Skeletal muscle satellite cell (primary cell): Measurements from ENCODE around the gene MAB21L4.

Experiments
- H3K27me3 ChIP-seq: 2 replicates; pipeline ENCODE4 v1.7.0; 2013; ENCODE audit warnings: low read length; ENCODE audit not compliant: control insufficient read depth, insufficient read depth
- H3K36me3 ChIP-seq: 2 replicates; pipeline ENCODE4 v1.7.0; 2013; ENCODE audit warnings: mild to moderate bottlenecking, control low read depth, low read length; ENCODE audit not compliant: insufficient read depth
- H3K4me1 ChIP-seq: 2 replicates; pipeline ENCODE4 v1.7.0; 2013; ENCODE audit warnings: low read length; ENCODE audit not compliant: control insufficient read depth, insufficient read depth
- H3K4me2 ChIP-seq: 2 replicates; pipeline ENCODE4 v1.7.0; 2013; ENCODE audit warnings: mild to moderate bottlenecking, low read length
- H3K4me3 ChIP-seq: 2 replicates; pipeline ENCODE4 v1.7.0; 2013; ENCODE audit warnings: low read length
- H3K9ac ChIP-seq: 2 replicates; pipeline ENCODE4 v1.7.0; 2013; ENCODE audit warnings: mild to moderate bottlenecking, low read depth, low read length, moderate library complexity
- H3K9me3 ChIP-seq: replicated peaks from 2 replicates; pipeline ENCODE4 v1.7.0; 2013; ENCODE audit warnings: mild to moderate bottlenecking, control low read depth, low read length

Gene MAB21L4

DNA sequence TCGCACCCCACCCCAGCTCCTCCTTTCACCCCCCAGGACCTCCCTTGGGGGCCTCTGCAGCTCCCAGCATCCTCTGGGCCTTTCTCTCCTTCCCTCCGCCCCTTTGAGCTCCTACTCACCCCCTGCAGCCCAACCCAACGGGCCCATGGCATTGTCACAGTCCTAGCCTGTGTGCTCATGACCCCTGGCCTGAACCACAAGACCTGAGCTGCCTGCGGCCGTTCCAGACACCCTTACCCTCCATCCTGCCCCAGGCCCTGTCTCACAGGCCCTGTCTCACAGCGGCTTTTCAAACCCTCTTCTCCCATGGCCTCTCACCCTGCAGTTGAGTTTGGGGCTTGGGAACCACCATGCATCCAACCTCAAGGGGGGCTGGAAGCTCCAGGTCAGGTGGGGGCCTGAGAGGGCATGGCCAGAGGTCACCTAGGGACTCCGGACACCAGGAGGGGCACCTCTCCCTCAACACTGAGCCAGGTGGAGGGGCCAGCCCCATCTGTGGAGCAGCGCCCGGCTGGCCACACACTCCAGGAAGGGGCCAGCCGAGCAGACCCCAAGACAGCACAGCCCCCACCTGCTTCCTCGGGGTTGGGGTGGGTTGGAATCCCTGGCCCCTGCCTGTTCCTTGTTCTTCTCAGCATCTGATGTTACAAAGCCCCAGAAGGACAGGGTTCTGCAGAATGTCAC lies 6.9 kb downstream of the MAB21L4 start:
- Histone ChIP-seq H3K4me2 (no peak overlapping the region), H3K27me3 (peaks cover 22% of the 10 kb centered on the region), H3K4me1 (peaks cover 11% of the 10 kb centered on the region), H3K9ac (no peak overlapping the region), H3K4me3 (no peak overlapping the region), H3K36me3 (no peaks in the 10 kb centered on the region), H3K9me3 (no peaks in the 10 kb centered on the region)

GRCh38 chr2:240888130-240888889 lies 7.6 kb downstream of the MAB21L4 start:
- no peak overlapping the region for H3K9ac ChIP-seq
- H3K4me3 ChIP-seq: no peak overlapping the region
- no peaks in the 10 kb centered on the region for H3K9me3 ChIP-seq
- peaks cover 4% of the 10 kb centered on the region for H3K4me1 ChIP-seq
- no peaks in the 10 kb centered on the region for H3K36me3 ChIP-seq
- H3K27me3 ChIP-seq: peaks cover 22% of the 10 kb centered on the region
- H3K4me2 ChIP-seq: no peak overlapping the region

DNA sequence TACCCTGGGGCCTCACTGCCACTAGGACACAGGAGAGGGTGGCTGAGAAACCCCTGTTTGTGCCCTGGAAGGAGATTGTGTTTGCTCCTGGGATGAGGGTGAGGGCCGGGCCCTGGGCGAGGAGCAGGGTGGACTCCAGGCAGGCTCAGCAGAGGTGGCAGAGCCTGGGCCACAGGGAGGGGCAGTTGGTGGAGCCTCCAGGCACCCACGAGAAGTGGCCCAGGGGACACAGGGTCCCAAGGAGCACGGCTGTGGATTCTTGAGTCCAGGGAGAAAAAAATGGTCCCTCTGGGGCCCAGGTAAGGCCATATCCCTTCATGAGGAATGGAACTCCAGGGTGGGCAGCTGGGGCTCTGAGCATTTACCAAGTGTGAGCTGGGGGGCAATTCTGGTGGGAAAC lies 8.3 kb downstream of the MAB21L4 start:
- H3K4me2 ChIP-seq: no peak overlapping the region

GRCh38 chr2:240886678-240887609 lies 9.0 kb downstream of the MAB21L4 start:
- no peaks in the 10 kb centered on the region for H3K9me3 ChIP-seq
- no peaks in the 10 kb centered on the region for H3K4me1 ChIP-seq
- no peak overlapping the region for H3K9ac ChIP-seq
- H3K4me3 ChIP-seq: no peak overlapping the region
- no peak overlapping the region for H3K4me2 ChIP-seq
- H3K36me3 ChIP-seq: no peaks in the 10 kb centered on the region
- peaks cover 19% of the 10 kb centered on the region for H3K27me3 ChIP-seq

More for the DNA sequence above, 8.3 kb downstream of the MAB21L4 start:
- Histone ChIP-seq H3K36me3 (no peaks in the 10 kb centered on the region), H3K4me3 (no peak overlapping the region), H3K4me1 (no peaks in the 10 kb centered on the region), H3K9me3 (no peaks in the 10 kb centered on the region), H3K27me3 (peaks cover 21% of the 10 kb centered on the region), H3K9ac (no peak overlapping the region)

DNA sequence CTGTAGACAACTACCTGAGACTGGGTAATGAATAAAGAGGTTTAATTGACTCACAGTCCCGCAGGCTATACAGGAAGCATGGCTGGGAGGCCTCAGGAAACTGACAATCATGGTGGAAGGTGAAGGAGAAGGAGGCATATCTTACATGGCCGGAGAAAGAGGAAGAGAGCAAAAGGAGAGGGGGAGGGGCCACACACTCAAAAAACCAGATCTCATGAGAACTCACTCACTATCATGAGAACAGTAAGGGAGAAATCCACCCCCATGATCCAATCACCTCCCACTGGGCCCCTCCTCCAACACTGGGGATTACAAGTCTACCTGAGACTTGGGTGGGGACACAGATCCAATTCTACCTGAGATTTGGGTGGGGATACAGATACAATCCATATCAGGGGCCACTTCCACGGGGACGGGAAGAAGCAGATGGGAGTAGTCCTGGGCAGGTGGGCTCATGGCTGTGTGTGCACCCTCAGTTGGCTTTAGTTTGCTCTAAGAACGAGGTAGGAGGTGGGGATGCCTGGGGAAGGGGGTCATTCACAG lies 9.9 kb downstream of the MAB21L4 start:
- Histone ChIP-seq H3K27me3 (peaks cover 17% of the 10 kb centered on the region), H3K4me3 (no peak overlapping the region), H3K4me2 (no peak overlapping the region), H3K9me3 (no peaks in the 10 kb centered on the region), H3K36me3 (no peaks in the 10 kb centered on the region), H3K4me1 (no peaks in the 10 kb centered on the region), H3K9ac (no peak overlapping the region)

- no peak overlapping the region for H3K4me3 ChIP-seq
- no peak overlapping the region for H3K9ac ChIP-seq
- no peaks in the 10 kb centered on the region for H3K36me3 ChIP-seq
- no peak overlapping the region for H3K4me2 ChIP-seq
- H3K4me1 ChIP-seq: no peaks in the 10 kb centered on the region
- no peaks in the 10 kb centered on the region for H3K9me3 ChIP-seq
- peaks cover 19% of the 10 kb centered on the region for H3K27me3 ChIP-seq
Observed at GRCh38 chr2:240885566-240885965, 10.4 kb downstream of the MAB21L4 start.

GRCh38 chr2:240884745-240885144 lies 11.2 kb downstream of the MAB21L4 start:
- H3K4me1 ChIP-seq: no peaks in the 10 kb centered on the region
- no peaks in the 10 kb centered on the region for H3K9me3 ChIP-seq
- no peak overlapping the region for H3K4me2 ChIP-seq
- no peaks in the 10 kb centered on the region for H3K36me3 ChIP-seq
- H3K4me3 ChIP-seq: no peak overlapping the region
- H3K27me3 ChIP-seq: peaks cover 23% of the 10 kb centered on the region
- H3K9ac ChIP-seq: no peak overlapping the region

- Histone ChIP-seq H3K4me1 (no peaks in the 10 kb centered on the region), H3K9me3 (no peaks in the 10 kb centered on the region), H3K4me3 (no peak overlapping the region), H3K4me2 (no peak overlapping the region), H3K36me3 (no peaks in the 10 kb centered on the region), H3K9ac (no peak overlapping the region), H3K27me3 (peaks cover 25% of the 10 kb centered on the region)
Observed at GRCh38 chr2:240884221-240884620, 11.7 kb downstream of the MAB21L4 start.

- H3K4me2 ChIP-seq: no peak overlapping the region
- H3K9me3 ChIP-seq: no peaks in the 10 kb centered on the region
- H3K4me3 ChIP-seq: no peak overlapping the region
- no peak overlapping the region for H3K9ac ChIP-seq
- no peaks in the 10 kb centered on the region for H3K36me3 ChIP-seq
- H3K27me3 ChIP-seq: peaks cover 25% of the 10 kb centered on the region
- H3K4me1 ChIP-seq: no peaks in the 10 kb centered on the region
Observed at GRCh38 chr2:240881913-240882312, 14.0 kb downstream of the MAB21L4 start.

DNA sequence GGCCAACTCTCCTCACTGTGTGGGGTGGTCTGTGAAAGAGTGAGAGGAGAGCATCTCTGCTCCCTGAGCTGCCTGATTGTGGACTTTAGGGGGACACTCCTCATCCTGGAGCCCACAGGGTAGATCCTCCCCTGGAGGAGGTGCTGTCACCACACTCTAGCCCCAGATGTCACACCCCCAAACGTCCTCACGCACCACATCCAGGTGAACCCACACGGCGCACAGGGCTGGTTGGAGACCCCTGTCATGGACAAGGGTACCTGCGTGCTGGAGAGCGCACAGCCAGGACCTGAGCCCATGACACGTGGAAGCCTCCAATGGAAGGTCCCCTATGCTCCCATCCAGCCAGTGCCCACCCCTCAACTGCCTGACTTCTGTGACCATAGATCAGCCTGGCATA lies 16.9 kb downstream of the MAB21L4 start:
- no peak overlapping the region for H3K9ac ChIP-seq
- H3K4me1 ChIP-seq: peaks cover 6% of the 10 kb centered on the region
- no peak overlapping the region for H3K4me2 ChIP-seq
- peaks cover 20% of the 10 kb centered on the region for H3K27me3 ChIP-seq
- no peak overlapping the region for H3K4me3 ChIP-seq
- H3K36me3 ChIP-seq: no peaks in the 10 kb centered on the region
- no peaks in the 10 kb centered on the region for H3K9me3 ChIP-seq

GRCh38 chr2:240878341-240878936 lies 17.5 kb downstream of the MAB21L4 start:
- no peak overlapping the region for H3K4me3 ChIP-seq
- H3K9me3 ChIP-seq: no peaks in the 10 kb centered on the region
- peaks cover 6% of the 10 kb centered on the region for H3K4me1 ChIP-seq
- peaks cover 19% of the 10 kb centered on the region for H3K27me3 ChIP-seq
- H3K9ac ChIP-seq: no peak overlapping the region
- no peak overlapping the region for H3K4me2 ChIP-seq
- H3K36me3 ChIP-seq: no peaks in the 10 kb centered on the region
